GM12878 (cell line): ENCODE measurements around the gene FOXA1. TPM values are rescaled to one million over a fixed set of nuclear protein-coding genes. Genes with fewer than 3 reads are reported as not detected.

Source experiments
- ATAC-seq: fragments of 200-7000 bp; cut with Tn5 transposase; 3 replicates; pipeline ENCODE4 v1.9.1; 2020; ENCODE audit warnings: mild to moderate bottlenecking, moderate library complexity
- BruUV-seq: library from RNA; stranded (reverse); fragments of 400-500 nt; replicated peaks from 2 replicates; lab custom pipeline; 2021; lab: Mats Ljungman, UMichigan
- CTCF ChIA-PET: fragments of 300-600 bp; sonication (Branson Sonifier 250); formaldehyde crosslinking; extraction: SDS; loops from one replicate; lab custom pipeline; 2021; ENCODE audit warnings: inconsistent platforms; lab: Yijun Ruan, JAX
- POLR2A ChIA-PET: fragments of 350-600 bp; formaldehyde crosslinking; extraction: SDS; loops from one replicate; lab custom pipeline; 2021; ENCODE audit warnings: inconsistent platforms; lab: Charles Lee
- RAD21 ChIA-PET: fragments of 300-600 bp; sonication (Branson Sonifier 250); formaldehyde crosslinking; loops from one replicate; lab custom pipeline; 2023; ENCODE audit warnings: antibody characterized with exemption; ENCODE audit not compliant: unreplicated experiment; lab: Charles Lee
- SMC1A ChIA-PET: fragments of 300-600 bp; sonication (Branson Sonifier 250); formaldehyde crosslinking; loops from one replicate; lab custom pipeline; 2023; ENCODE audit not compliant: unreplicated experiment, uncharacterized antibody; lab: Charles Lee
- DNase-seq: peaks from one replicate; pipeline ENCODE4 v3.0.0-alpha.2; 2011; ENCODE audit warnings: low read depth, low spot score
- FAIRE-seq: peaks from 3 replicates; lab custom pipeline; 2011; peaks lifted over from hg19 to GRCh38; lab: Jason Lieb, UNC
- H2AFZ ChIP-seq: 2 replicates; pipeline ENCODE4 v1.6.0; 2011; ENCODE audit warnings: low read depth, low read length, control low read depth; ENCODE audit not compliant: control insufficient read depth
- H3K27ac ChIP-seq: 2 replicates; pipeline ENCODE4 v1.5.1; 2011; ENCODE audit warnings: control low read depth; ENCODE audit not compliant: control insufficient read depth, insufficient read depth
- H3K27me3 ChIP-seq, 2 experiments: replicated peaks in 1 of 2; 2 replicates each; pipeline versions ENCODE4 v1.6.0 to v1.6.1; 2011; ENCODE audit warnings: low read length in 1 of 2; ENCODE audit not compliant: control insufficient read depth in 2 of 2, insufficient read depth in 2 of 2
- H3K36me3 ChIP-seq, 2 experiments: 2 replicates each; pipeline ENCODE4 v1.5.1; 2011; ENCODE audit warnings: low read length in 1 of 2; ENCODE audit not compliant: control insufficient read depth in 2 of 2, insufficient read depth in 2 of 2
- H3K4me1 ChIP-seq: 2 replicates; pipeline ENCODE4 v1.6.1; 2011; ENCODE audit warnings: mild to moderate bottlenecking, low read length, moderate library complexity, mixed read lengths; ENCODE audit not compliant: control insufficient read depth, insufficient read depth
- H3K4me2 ChIP-seq: 2 replicates; pipeline ENCODE4 v1.6.0; 2011; ENCODE audit warnings: control low read depth; ENCODE audit not compliant: control insufficient read depth, insufficient read depth
- H3K4me3 ChIP-seq: fragments of 200-600 bp; sonication (generic); 2 replicates; pipeline ENCODE4 v1.5.1; 2016
- H3K79me2 ChIP-seq: 2 replicates; pipeline ENCODE4 v1.6.0; 2011; ENCODE audit warnings: low read length; ENCODE audit not compliant: control insufficient read depth, insufficient read depth
- H3K9ac ChIP-seq: 2 replicates; pipeline ENCODE4 v1.8.0; 2011; ENCODE audit warnings: low read length, control low read depth, mixed read lengths; ENCODE audit not compliant: control insufficient read depth, insufficient read depth
- H3K9me3 ChIP-seq: replicated peaks from 3 replicates; pipeline ENCODE4 v1.5.1; 2011; ENCODE audit warnings: mild to moderate bottlenecking, low read length; ENCODE audit not compliant: control insufficient read depth, insufficient read depth
- H4K20me1 ChIP-seq: 2 replicates; pipeline ENCODE4 v1.6.0; 2011; ENCODE audit not compliant: control insufficient read depth, insufficient read depth
- GABPA ChIP-seq: IDR thresholded peaks from 2 replicates; pipeline ENCODE4 v1.6.1; 2014; ENCODE audit warnings: antibody characterized with exemption, low read depth, mild to moderate bottlenecking, inconsistent platforms
- JUND ChIP-seq: IDR thresholded peaks from 2 replicates; pipeline ENCODE4 v1.6.1; 2012; ENCODE audit warnings: low read depth, mild to moderate bottlenecking, low read length, improper control_type of control experiment, moderate library complexity
- MEF2A ChIP-seq: IDR thresholded peaks from 2 replicates; pipeline ENCODE4 v1.6.1; 2011; ENCODE audit warnings: low read depth, mild to moderate bottlenecking, low read length, moderate library complexity; ENCODE audit not compliant: insufficient read depth
- MYB ChIP-seq: fragments of 150-350 bp; IDR thresholded peaks from 2 replicates; pipeline ENCODE4 v1.6.1; 2014; ENCODE audit warnings: mild to moderate bottlenecking, low read depth, low read length, borderline replicate concordance
- NR2F1 ChIP-seq: fragments of 450-650 bp; conservative IDR thresholded peaks from 2 replicates; pipeline ENCODE4 v1.6.1; 2017; ENCODE audit warnings: mild to moderate bottlenecking
- SP1 ChIP-seq: IDR thresholded peaks from one replicate; pipeline ENCODE4 v1.6.1; 2011; ENCODE audit warnings: low read depth, low read length
- ZNF217 ChIP-seq: fragments of 450-650 bp; IDR thresholded peaks from 2 replicates; pipeline ENCODE4 v1.6.1; 2017; ENCODE audit warnings: antibody characterized with exemption, mild to moderate bottlenecking
- WGBS: methylation state at CpG from one replicate; pipeline ENCODE4 v1.1.6; 2016; ENCODE audit warnings: low lambda C conversion rate; ENCODE audit not compliant: insufficient replicate concordance, insufficient coverage; ENCODE audit errors: missing lambda C conversion rate; 5-methylcytosine and 5-hydroxymethylcytosine counted together
- in situ Hi-C: fragments of 300-500 bp; cut with MboI; formaldehyde crosslinking; loops from 9 replicates; pipeline ENCODE4 v1.14.3; 2018; ENCODE audit warnings: mixed read lengths
- intact Hi-C: fragments of 100-400 bp; cut with micrococcal nuclease; formaldehyde crosslinking; loops from one replicate; pipeline ENCODE4 v1.14.2; 2022; ENCODE audit not compliant: unreplicated experiment
- polyA plus RNA-seq, 11 experiments: library from polyadenylated mRNA; depleted of rRNA in 4 of 11; unstranded in 6 of 11; stranded (reverse) in 5 of 11; fragments of >200 nt; fragmentation: Nextera tagmentation in 4 of 11; fragmentation: Illumina TruSeq in 1 of 11; extraction: Ambion mirVana in 4 of 11; extraction: Trizol in 1 of 11; gene quantifications; 1 replicate in 1 of 11; 2 replicates in 10 of 11; pipeline versions ENCODE4 v1.2.1 to v1.2.3, GENCODE V29; 2011 to 2016; ENCODE audit warnings: inconsistent platforms in 2 of 11, missing spikeins in 2 of 11, low read depth in 1 of 11
- total RNA-seq, 4 experiments: library from RNA; depleted of rRNA in 3 of 4; stranded (reverse); fragments of >200 nt in 3 of 4; fragmentation: Illumina TruSeq in 1 of 4; extraction: Trizol in 1 of 4; gene quantifications; 2 replicates each; pipeline versions ENCODE4 v1.2.1 to v1.2.3, GENCODE V29; 2013 to 2021
- TF ChIP-seq, protein P1 (sequence below): fragments of 450-650 bp; IDR thresholded peaks from 2 replicates; pipeline ENCODE4 v1.6.1; 2017; ENCODE audit warnings: antibody characterized with exemption, mild to moderate bottlenecking, moderate library complexity
- TF ChIP-seq, protein P2 (sequence below): fragments of 450-650 bp; IDR thresholded peaks from 2 replicates; pipeline ENCODE4 v1.6.1; 2016; ENCODE audit warnings: mild to moderate bottlenecking
- TF ChIP-seq, protein P3 (sequence below): IDR thresholded peaks from 2 replicates; pipeline ENCODE4 v1.6.1; 2012; ENCODE audit warnings: low read depth, low read length, improper control_type of control experiment
- TF ChIP-seq, protein P4 (sequence below): fragments of 150-350 bp; IDR thresholded peaks from 2 replicates; pipeline ENCODE4 v1.6.1; 2016; ENCODE audit warnings: low read depth, low read length

The FOXA1 gene
- total and polyA plus RNA-seq, 10 of the 15 experiments (the other 5 are each of a cell fraction or from before 2014, with no cell fraction given) = 0.03 to 0.18 (median 0.06) TPM; not detected in 7

DNA sequence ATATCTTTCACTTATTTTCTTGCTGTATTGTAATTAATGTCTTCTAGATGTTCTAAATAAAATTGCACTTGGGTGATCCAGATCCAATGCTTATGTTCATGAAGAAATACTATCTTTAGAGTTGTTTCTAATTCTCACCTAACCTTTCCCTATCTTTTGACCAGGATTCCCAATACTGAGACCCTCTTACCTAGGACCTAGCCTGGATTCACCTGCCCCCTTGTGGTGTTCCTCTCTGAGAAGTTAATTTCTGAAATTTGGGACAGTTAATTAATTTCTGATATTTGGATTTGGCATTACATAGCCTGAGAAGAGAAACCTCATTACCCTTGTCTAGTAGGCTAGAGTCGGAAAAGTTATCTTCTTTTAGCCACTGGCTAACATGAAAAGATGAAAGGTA is 29.5 kb downstream of the FOXA1 start:
- no peak overlapping the region for H3K4me2 ChIP-seq
- ATAC-seq (no peak), FAIRE-seq (no peak), DNase-seq (no peak)
- POLR2A ChIA-PET = no interaction called here
- H3K79me2 ChIP-seq = no peaks in the 10 kb centered on the region
- RAD21 ChIA-PET = no interaction called here
- whole genome bisulfite sequencing = 7% methylated on average over 1 of the region's 1 CpG
- BruUV-seq = no TSS peak
- no peaks in the 10 kb centered on the region for H3K4me1 ChIP-seq
- CTCF ChIA-PET = no interaction called here
- H3K27me3 ChIP-seq = no peaks in the 10 kb centered on the region
- H3K36me3 ChIP-seq = no peaks in the 10 kb centered on the region
- H2AFZ ChIP-seq = no peak overlapping the region
- no peaks in the 10 kb centered on the region for H3K9me3 ChIP-seq
- no peak overlapping the region for H3K9ac ChIP-seq
- no peak for TF ChIP-seq MEF2A
- no peak for TF ChIP-seq JUND
- TF ChIP-seq, protein P1, sequence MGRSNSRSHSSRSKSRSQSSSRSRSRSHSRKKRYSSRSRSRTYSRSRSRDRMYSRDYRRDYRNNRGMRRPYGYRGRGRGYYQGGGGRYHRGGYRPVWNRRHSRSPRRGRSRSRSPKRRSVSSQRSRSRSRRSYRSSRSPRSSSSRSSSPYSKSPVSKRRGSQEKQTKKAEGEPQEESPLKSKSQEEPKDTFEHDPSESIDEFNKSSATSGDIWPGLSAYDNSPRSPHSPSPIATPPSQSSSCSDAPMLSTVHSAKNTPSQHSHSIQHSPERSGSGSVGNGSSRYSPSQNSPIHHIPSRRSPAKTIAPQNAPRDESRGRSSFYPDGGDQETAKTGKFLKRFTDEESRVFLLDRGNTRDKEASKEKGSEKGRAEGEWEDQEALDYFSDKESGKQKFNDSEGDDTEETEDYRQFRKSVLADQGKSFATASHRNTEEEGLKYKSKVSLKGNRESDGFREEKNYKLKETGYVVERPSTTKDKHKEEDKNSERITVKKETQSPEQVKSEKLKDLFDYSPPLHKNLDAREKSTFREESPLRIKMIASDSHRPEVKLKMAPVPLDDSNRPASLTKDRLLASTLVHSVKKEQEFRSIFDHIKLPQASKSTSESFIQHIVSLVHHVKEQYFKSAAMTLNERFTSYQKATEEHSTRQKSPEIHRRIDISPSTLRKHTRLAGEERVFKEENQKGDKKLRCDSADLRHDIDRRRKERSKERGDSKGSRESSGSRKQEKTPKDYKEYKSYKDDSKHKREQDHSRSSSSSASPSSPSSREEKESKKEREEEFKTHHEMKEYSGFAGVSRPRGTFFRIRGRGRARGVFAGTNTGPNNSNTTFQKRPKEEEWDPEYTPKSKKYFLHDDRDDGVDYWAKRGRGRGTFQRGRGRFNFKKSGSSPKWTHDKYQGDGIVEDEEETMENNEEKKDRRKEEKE = no peak
- no peak for TF ChIP-seq NR2F1
- TF ChIP-seq ZNF217 = no peak
- no peak for TF ChIP-seq SP1
- TF ChIP-seq, protein P2, sequence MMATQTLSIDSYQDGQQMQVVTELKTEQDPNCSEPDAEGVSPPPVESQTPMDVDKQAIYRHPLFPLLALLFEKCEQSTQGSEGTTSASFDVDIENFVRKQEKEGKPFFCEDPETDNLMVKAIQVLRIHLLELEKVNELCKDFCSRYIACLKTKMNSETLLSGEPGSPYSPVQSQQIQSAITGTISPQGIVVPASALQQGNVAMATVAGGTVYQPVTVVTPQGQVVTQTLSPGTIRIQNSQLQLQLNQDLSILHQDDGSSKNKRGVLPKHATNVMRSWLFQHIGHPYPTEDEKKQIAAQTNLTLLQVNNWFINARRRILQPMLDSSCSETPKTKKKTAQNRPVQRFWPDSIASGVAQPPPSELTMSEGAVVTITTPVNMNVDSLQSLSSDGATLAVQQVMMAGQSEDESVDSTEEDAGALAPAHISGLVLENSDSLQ = no peak
- no peak for TF ChIP-seq MYB
- TF ChIP-seq, protein P3, sequence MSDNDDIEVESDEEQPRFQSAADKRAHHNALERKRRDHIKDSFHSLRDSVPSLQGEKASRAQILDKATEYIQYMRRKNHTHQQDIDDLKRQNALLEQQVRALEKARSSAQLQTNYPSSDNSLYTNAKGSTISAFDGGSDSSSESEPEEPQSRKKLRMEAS = no peak
- TF ChIP-seq, protein P4, sequence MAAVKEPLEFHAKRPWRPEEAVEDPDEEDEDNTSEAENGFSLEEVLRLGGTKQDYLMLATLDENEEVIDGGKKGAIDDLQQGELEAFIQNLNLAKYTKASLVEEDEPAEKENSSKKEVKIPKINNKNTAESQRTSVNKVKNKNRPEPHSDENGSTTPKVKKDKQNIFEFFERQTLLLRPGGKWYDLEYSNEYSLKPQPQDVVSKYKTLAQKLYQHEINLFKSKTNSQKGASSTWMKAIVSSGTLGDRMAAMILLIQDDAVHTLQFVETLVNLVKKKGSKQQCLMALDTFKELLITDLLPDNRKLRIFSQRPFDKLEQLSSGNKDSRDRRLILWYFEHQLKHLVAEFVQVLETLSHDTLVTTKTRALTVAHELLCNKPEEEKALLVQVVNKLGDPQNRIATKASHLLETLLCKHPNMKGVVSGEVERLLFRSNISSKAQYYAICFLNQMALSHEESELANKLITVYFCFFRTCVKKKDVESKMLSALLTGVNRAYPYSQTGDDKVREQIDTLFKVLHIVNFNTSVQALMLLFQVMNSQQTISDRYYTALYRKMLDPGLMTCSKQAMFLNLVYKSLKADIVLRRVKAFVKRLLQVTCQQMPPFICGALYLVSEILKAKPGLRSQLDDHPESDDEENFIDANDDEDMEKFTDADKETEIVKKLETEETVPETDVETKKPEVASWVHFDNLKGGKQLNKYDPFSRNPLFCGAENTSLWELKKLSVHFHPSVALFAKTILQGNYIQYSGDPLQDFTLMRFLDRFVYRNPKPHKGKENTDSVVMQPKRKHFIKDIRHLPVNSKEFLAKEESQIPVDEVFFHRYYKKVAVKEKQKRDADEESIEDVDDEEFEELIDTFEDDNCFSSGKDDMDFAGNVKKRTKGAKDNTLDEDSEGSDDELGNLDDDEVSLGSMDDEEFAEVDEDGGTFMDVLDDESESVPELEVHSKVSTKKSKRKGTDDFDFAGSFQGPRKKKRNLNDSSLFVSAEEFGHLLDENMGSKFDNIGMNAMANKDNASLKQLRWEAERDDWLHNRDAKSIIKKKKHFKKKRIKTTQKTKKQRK = no peak
- no peak for TF ChIP-seq GABPA
- intact Hi-C loops (no loop called here), in situ Hi-C loops (no loop called here)
- no peak overlapping the region for H3K4me3 ChIP-seq
- SMC1A ChIA-PET = no interaction called here
- no peaks in the 10 kb centered on the region for H4K20me1 ChIP-seq
- H3K27ac ChIP-seq = no peak overlapping the region
